ENCODE measurements around the gene TPGS2.
"Not testable (repeated sequence)": the region's sequence is repeated elsewhere in the genome, so short reads cannot be mapped to it uniquely, and the experiment has no call there.

The TPGS2 gene

GRCh38 chr18:36772241-36772723 lies 56.5 kb downstream of the TPGS2 start:
- no peak for DNase-seq (ENCODE audit: low read depth in 2 of 2)

- DNase-seq (ENCODE audit: low read depth in 2 of 2) = no peak
These were observed 57.6 kb downstream of the TPGS2 start for GRCh38 chr18:36771245-36771644.

DNA sequence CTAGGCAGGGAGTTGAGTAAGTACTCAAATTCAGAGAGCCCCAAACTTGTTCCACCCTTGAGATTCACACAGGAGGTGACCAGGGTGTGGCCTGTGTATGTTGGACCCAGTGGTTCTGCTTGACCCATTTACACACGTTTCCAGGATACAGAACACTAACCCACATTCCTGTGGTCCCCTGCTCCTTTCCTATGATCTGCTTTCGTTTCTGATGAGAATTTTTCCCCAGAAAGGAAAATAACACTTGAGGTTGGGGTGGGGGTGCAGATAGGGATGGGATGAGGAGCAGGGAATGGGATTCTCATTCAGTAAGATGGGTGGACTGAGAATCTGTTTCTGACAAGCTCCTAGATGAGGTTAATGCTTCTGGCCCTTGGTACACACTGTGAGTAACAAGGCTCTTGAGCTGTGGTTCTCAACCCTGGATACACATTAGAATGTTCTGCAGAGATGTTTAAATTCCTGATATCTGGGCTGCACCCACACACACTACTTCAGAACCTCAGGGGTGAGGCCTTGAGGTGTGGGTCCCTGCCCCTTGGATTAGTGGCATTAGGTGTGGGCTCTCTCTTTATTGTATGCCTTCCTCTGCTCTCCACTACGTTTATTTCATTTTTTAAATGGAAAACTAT lies 58.4 kb downstream of the TPGS2 start:
- no peak for DNase-seq (ENCODE audit: low read depth in 2 of 2)

GRCh38 chr18:36769611-36770314 lies 59.0 kb downstream of the TPGS2 start:
- no peak for DNase-seq (ENCODE audit: low read depth in 2 of 2)

- no peak for DNase-seq (ENCODE audit: low read depth in 2 of 2)
These were observed 59.6 kb downstream of the TPGS2 start for GRCh38 chr18:36769172-36769571.

DNA sequence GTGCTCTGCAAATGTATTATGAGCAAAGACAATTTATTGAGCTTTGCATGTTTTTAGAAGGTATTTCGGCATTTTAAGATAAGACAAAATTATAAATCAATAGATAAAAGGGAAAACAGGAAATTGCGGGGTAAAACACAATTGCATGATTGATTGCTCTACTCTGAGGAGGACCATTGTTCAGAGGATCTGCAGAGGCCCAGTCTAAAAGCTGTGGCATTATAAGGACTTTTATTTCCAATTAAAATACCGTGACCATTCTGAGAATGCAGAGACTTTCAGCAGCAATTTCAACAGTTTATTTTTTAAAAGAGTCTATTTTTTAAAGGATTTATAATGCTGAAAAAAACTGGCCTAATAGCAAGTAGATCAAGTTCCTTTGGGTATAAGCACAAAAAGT lies 62.0 kb downstream of the TPGS2 start:
- no peak for DNase-seq (ENCODE audit: low read depth in 2 of 2)

GRCh38 chr18:36762965-36763364 lies 65.8 kb downstream of the TPGS2 start:
- DNase-seq (ENCODE audit: low read depth in 2 of 2) = not testable (repeated sequence)

GRCh38 chr18:36762074-36762473 lies 66.7 kb downstream of the TPGS2 start:
- no peak for DNase-seq (ENCODE audit: low read depth in 2 of 2)

- DNase-seq (ENCODE audit: low read depth in 2 of 2) = no peak
These were observed 67.6 kb downstream of the TPGS2 start for GRCh38 chr18:36761186-36761698.

DNA sequence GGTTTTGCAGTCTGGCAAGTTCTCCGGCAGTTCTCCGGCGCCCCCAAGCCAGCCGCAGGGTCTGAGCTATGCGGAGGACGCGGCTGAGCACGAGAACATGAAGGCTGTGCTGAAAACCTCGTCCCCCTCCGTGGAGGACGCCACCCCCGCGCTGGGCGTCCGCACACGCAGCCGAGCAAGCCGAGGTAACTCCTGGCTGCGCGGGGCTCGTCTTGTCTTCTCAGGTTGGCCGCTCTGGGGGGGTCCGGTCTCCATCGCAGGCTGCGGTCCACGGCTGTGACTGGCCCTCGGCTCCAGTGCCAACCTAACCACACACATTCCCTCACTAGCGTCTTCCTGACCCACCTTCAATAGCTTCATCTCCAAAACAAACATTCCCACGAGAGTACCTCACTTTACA lies 68.2 kb downstream of the TPGS2 start:
- DNase-seq (ENCODE audit: low read depth in 2 of 2) = no peak

- no peak for DNase-seq (ENCODE audit: low read depth in 2 of 2)
These were observed 69.5 kb downstream of the TPGS2 start for GRCh38 chr18:36759167-36759776.

DNA sequence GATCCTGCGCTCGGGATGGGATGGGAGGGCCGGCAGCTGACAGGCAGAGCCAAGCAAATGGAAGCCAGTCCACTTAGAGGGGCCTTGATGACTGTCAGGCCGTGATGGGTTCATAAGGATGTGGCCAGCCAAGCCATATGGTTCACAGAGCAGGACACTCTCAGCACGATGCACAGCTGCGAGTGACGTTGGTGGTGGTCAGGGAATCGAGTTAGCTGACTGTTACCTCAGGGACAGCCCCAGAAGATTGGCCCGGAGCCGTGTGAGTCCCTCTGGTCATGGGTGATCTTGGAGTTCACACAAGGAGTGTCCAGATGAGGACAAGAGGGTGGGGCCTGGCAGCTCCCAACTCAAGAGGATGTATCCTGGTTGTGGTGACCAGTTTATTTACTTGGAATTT lies 70.2 kb downstream of the TPGS2 start:
- DNase-seq (ENCODE audit: low read depth in 2 of 2) = no peak

DNA sequence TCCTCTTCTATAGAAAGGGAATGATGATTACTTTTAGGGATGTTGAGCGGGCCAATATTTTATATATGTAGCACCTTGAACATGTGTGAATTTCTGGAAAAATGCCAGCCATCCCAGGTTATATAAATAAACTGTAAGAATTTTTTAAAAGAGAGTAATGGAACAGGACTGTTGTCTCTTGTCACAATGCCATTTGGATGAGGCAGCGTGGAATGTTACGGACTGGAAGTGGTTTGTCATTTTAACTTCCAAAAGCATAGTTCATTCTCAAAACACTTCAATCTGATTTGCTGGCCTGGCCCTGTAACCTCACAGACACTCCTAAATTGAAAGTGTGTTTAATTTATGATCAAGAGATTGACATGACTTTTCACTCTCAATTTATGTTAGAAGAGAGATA lies 70.8 kb downstream of the TPGS2 start:
- DNase-seq (ENCODE audit: low read depth in 2 of 2) = no peak

GRCh38 chr18:36757081-36757480 lies 71.7 kb downstream of the TPGS2 start:
- DNase-seq (ENCODE audit: low read depth in 2 of 2) = no peak

DNA sequence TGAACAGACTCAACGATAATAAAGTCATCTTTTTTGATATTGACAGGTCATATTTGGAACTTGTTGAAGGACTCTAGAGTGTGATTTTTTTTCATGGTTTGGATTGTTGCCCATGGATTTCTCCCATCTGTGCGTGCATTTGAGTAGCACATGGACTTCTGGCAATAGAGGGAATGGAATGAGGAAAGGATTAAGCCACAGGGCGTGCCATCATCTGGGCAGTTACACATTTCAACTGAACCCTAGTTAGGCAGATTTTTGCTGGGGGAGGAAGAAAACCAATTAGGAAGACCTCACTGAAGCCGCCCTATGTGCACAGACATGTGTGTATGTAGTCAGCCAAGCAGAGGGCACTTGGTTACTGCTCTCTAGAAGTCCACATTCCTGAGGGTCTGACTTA lies 72.6 kb downstream of the TPGS2 start:
- no peak for DNase-seq (ENCODE audit: low read depth in 2 of 2)

GRCh38 chr18:36752929-36753865 lies 75.6 kb downstream of the TPGS2 start:
- no peak for DNase-seq (ENCODE audit: low read depth in 2 of 2)

DNA sequence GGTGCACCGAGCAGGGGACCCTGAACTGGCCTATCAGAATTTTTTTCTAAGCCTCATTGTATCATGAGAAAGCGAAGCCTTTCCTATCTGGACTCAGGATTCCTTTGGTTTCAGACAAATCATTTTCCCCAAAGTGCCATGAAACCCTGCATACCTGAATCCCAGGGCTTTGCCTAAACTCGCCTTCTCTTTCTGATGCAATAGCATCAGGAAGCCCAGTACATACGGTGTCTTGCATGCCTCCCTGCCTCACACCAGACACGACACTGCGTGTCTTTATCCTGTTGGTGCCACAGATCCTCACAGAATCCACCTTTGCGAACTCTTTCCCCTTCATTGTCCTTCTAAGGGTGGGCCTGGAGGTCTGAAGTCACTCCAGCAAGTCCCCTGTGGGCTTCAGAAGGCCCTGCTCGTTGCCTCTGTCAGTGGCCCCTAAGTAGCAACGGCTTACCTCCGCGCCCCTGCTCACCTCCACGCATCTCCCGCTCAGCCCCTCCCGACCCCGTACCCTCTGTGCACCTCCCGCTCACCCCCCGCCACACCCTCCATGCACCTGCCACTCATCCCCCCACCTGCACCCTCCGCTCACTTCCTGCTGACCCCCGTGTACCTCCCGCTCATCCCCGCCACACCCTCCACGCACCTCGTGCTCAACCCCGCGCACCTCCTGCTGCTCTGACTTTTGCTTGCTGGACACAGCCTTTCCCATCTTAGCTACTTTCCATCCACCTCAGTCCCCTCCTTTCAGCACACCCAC lies 83.4 kb downstream of the TPGS2 start:
- DNase-seq (ENCODE audit: low read depth in 2 of 2) = no peak

GRCh38 chr18:36744261-36744876 lies 84.4 kb downstream of the TPGS2 start:
- no peak for DNase-seq (ENCODE audit: low read depth in 2 of 2)
